ENCODE results near the gene TPPP.

The TPPP gene

GRCh38 chr5:620586-621180 is 72.5 kb downstream of the TPPP start:
- in situ Hi-C loops (cut with MboI; ENCODE audit: low sequenced_read_pairs, unreplicated experiment) = no loop called here

GRCh38 chr5:620152-620551 is 73.0 kb downstream of the TPPP start:
- no peak for TF ChIP-seq CTCF (IDR thresholded peaks at IDR 0.05; ENCODE audit: borderline replicate concordance, control extremely low read depth, extremely low read depth, insufficient read depth, missing control alignments)
- in situ Hi-C loops (cut with MboI; ENCODE audit: low sequenced_read_pairs, unreplicated experiment) = no loop called here
- no peak for DNase-seq (ENCODE audit: low spot score)

More at GRCh38 chr5:620586-621180, 72.5 kb downstream of the TPPP start:
- TF ChIP-seq CTCF (IDR thresholded peaks at IDR 0.05; ENCODE audit: borderline replicate concordance, control extremely low read depth, extremely low read depth, insufficient read depth, missing control alignments) = no peak
- no peak for DNase-seq (ENCODE audit: low spot score)

GRCh38 chr5:619444-619843 is 73.7 kb downstream of the TPPP start:
- DNase-seq (ENCODE audit: low spot score) = no peak
- in situ Hi-C loops (cut with MboI; ENCODE audit: low sequenced_read_pairs, unreplicated experiment) = no loop called here
- no peak for TF ChIP-seq CTCF (IDR thresholded peaks at IDR 0.05; ENCODE audit: borderline replicate concordance, control extremely low read depth, extremely low read depth, insufficient read depth, missing control alignments)

GRCh38 chr5:618450-618849 is 74.7 kb downstream of the TPPP start:
- in situ Hi-C loops (cut with MboI; ENCODE audit: low sequenced_read_pairs, unreplicated experiment) = no loop called here
- no peak for TF ChIP-seq CTCF (IDR thresholded peaks at IDR 0.05; ENCODE audit: borderline replicate concordance, control extremely low read depth, extremely low read depth, insufficient read depth, missing control alignments)
- no peak for DNase-seq (ENCODE audit: low spot score)

GRCh38 chr5:617896-618295 is 75.3 kb downstream of the TPPP start:
- no peak for TF ChIP-seq CTCF (IDR thresholded peaks at IDR 0.05; ENCODE audit: borderline replicate concordance, control extremely low read depth, extremely low read depth, insufficient read depth, missing control alignments)
- no peak for DNase-seq (ENCODE audit: low spot score)
- in situ Hi-C loops (cut with MboI; ENCODE audit: low sequenced_read_pairs, unreplicated experiment) = no loop called here

GRCh38 chr5:616484-617039 is 76.6 kb downstream of the TPPP start:
- TF ChIP-seq CTCF (IDR thresholded peaks at IDR 0.05; ENCODE audit: borderline replicate concordance, control extremely low read depth, extremely low read depth, insufficient read depth, missing control alignments) = no peak
- in situ Hi-C loops (cut with MboI; ENCODE audit: low sequenced_read_pairs, unreplicated experiment) = no loop called here
- DNase-seq (ENCODE audit: low spot score) = no peak

All from GM13976 (cell line).